ENCODE data around the gene TRIO. TPM values are rescaled to one million over a fixed set of nuclear protein-coding genes. Genes with fewer than 3 reads are reported as not detected.

TRIO gene
- total and polyA plus RNA-seq, 2 experiments from 2014 or later, result 18.5 to 78.2 TPM

DNA sequence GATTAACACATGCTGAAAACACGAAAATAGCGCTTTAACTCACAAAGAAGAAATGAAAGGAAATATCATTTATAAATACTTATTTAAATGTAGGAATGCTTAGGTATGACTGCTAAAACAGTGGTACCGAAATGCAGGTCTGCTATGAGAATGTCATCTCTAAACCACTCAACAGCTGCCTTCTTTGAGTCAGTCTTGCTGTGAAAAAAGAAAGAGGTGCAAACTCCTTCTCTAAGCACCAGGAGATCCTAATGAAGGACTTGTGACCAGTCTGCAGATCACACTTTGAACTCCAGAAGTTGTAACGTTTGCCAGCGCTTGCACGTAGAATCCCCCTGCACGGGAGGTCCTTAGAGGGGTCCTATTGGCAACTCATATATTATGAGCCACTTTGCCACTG lies 86.6 kb downstream of the TRIO start:
- Histone ChIP-seq H4K20me1 (ENCODE audit: insufficient read depth, poor library complexity, severe bottlenecking) (peaks cover 33% of the 10 kb centered on the region), H3K4me3 (no peak overlapping the region), H2AFZ (no peak overlapping the region), H3K4me2 (no peak overlapping the region), H3K9me3 (ENCODE audit: low read depth) (no peaks in the 10 kb centered on the region), H3K27me3 (no peaks in the 10 kb centered on the region), H3K9me2 (replicated peaks; ENCODE audit: insufficient read depth) (no peaks in the 10 kb centered on the region), H3K36me3 (replicated peaks; ENCODE audit: insufficient read depth, low read depth) (no peaks in the 10 kb centered on the region), H3K79me2 (peaks cover 99% of the 10 kb centered on the region), H3K4me1 (ENCODE audit: insufficient read depth) (peaks cover 5% of the 10 kb centered on the region), H3K27ac (no peak overlapping the region)
- WGBS (ENCODE audit: low lambda C conversion rate, missing lambda C conversion rate), result 89% methylated on average over 7 of the region's 7 CpGs
- TF ChIP-seq EZH2 (IDR thresholded peaks at IDR 0.05; ENCODE audit: borderline replicate concordance) (no peak), EZH2phosphoT487 (IDR thresholded peaks at IDR 0.05; ENCODE audit: low read depth, severe bottlenecking, unreplicated experiment) (no peak)
- TF ChIP-seq, protein P1, sequence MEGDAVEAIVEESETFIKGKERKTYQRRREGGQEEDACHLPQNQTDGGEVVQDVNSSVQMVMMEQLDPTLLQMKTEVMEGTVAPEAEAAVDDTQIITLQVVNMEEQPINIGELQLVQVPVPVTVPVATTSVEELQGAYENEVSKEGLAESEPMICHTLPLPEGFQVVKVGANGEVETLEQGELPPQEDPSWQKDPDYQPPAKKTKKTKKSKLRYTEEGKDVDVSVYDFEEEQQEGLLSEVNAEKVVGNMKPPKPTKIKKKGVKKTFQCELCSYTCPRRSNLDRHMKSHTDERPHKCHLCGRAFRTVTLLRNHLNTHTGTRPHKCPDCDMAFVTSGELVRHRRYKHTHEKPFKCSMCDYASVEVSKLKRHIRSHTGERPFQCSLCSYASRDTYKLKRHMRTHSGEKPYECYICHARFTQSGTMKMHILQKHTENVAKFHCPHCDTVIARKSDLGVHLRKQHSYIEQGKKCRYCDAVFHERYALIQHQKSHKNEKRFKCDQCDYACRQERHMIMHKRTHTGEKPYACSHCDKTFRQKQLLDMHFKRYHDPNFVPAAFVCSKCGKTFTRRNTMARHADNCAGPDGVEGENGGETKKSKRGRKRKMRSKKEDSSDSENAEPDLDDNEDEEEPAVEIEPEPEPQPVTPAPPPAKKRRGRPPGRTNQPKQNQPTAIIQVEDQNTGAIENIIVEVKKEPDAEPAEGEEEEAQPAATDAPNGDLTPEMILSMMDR (IDR thresholded peaks at IDR 0.05; ENCODE audit: poor library complexity), result no peak
- DNase-seq (ENCODE audit: low spot score), result no peak

DNA sequence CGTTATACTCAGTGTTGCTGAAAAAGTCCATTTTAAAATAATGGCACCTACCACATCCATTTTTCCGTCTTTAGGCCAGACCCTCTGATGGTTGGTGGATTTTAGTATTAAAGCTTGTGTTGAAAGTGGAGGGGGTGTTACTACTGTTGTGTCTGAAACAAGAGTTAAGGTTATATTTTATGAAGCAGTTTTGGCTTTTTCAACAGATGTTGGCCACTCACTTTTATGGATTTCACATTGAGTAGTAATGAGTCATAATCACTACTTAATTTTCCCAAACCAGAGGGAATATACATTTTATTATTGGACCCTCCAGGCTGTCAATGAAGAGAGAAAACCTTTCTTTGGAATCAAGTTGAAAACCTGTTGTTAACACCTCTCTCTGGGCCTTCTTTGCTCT lies 88.0 kb downstream of the TRIO start:
- Histone ChIP-seq H4K20me1 (ENCODE audit: insufficient read depth, poor library complexity, severe bottlenecking) (peaks cover 27% of the 10 kb centered on the region), H3K79me2 (peaks cover 99% of the 10 kb centered on the region), H3K9me3 (ENCODE audit: low read depth) (no peaks in the 10 kb centered on the region), H2AFZ (no peak overlapping the region), H3K4me2 (no peak overlapping the region), H3K36me3 (replicated peaks; ENCODE audit: insufficient read depth, low read depth) (no peaks in the 10 kb centered on the region), H3K4me3 (no peak overlapping the region), H3K27ac (no peak overlapping the region), H3K9me2 (replicated peaks; ENCODE audit: insufficient read depth) (no peaks in the 10 kb centered on the region), H3K27me3 (no peaks in the 10 kb centered on the region), H3K4me1 (ENCODE audit: insufficient read depth) (peaks cover 5% of the 10 kb centered on the region)
- DNase-seq (ENCODE audit: low spot score), result no peak
- TF ChIP-seq EZH2 (IDR thresholded peaks at IDR 0.05; ENCODE audit: borderline replicate concordance), result no peak
- TF ChIP-seq, protein P1 (IDR thresholded peaks at IDR 0.05; ENCODE audit: poor library complexity), result no peak
- no peak for TF ChIP-seq EZH2phosphoT487 (IDR thresholded peaks at IDR 0.05; ENCODE audit: low read depth, severe bottlenecking, unreplicated experiment)
- 81% methylated on average over 2 of the region's 2 CpGs for WGBS (ENCODE audit: low lambda C conversion rate, missing lambda C conversion rate)

DNA sequence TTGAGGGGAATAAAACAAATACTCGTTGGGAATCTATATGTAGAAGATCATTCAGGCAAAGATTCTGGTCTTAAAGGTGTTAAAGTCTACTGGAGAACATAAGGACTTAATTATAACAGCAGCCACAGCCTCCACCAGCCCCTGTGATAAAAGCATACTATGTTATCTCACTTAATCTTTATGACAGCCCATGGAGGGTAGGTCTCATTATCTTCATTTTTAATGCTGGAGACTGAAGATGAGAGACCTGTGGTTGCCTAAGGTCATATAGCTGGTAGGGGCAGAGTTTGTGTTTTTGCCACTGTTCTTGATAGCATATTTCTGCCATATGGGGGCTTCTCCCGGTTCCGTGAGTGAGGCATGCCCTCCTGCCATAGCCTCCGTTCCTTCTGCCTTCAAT lies 88.7 kb downstream of the TRIO start:
- H4K20me1 ChIP-seq (ENCODE audit: insufficient read depth, poor library complexity, severe bottlenecking), result peaks cover 28% of the 10 kb centered on the region
- no peaks in the 10 kb centered on the region for H3K9me2 ChIP-seq (replicated peaks; ENCODE audit: insufficient read depth)
- H3K9me3 ChIP-seq (ENCODE audit: low read depth), result no peaks in the 10 kb centered on the region
- no peak overlapping the region for H3K4me3 ChIP-seq
- no peak for TF ChIP-seq EZH2phosphoT487 (IDR thresholded peaks at IDR 0.05; ENCODE audit: low read depth, severe bottlenecking, unreplicated experiment)
- TF ChIP-seq, protein P1 (IDR thresholded peaks at IDR 0.05; ENCODE audit: poor library complexity), result no peak
- no peak for TF ChIP-seq EZH2 (IDR thresholded peaks at IDR 0.05; ENCODE audit: borderline replicate concordance)
- H3K79me2 ChIP-seq, result peaks cover 96% of the 10 kb centered on the region
- DNase-seq (ENCODE audit: low spot score), result no peak
- H3K4me2 ChIP-seq, result no peak overlapping the region
- 85% methylated on average over 4 of the region's 4 CpGs for WGBS (ENCODE audit: low lambda C conversion rate, missing lambda C conversion rate)
- H3K27ac ChIP-seq, result no peak overlapping the region
- no peak overlapping the region for H2AFZ ChIP-seq
- no peaks in the 10 kb centered on the region for H3K27me3 ChIP-seq
- H3K4me1 ChIP-seq (ENCODE audit: insufficient read depth), result peaks cover 5% of the 10 kb centered on the region
- H3K36me3 ChIP-seq (replicated peaks; ENCODE audit: insufficient read depth, low read depth), result no peaks in the 10 kb centered on the region

DNA sequence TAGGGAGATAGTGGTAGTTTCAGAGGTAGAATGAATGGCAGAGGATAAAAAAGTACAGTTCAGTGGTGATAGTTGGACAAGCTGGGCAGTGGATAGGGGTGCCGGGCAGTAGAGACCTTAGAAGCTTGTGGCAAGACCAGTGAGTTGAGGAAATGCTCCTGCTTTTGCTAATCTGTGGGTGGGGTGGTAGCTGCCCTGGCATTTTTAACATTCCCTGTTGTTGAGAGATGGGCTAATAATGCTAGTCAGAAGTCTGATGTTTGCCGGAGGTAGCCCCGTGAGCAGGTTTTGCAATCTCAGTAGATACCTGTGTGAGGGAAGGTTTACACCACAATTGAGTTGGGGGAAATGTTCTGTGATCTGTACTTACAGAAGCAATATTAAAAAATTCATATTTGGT lies 91.1 kb downstream of the TRIO start:
- H3K36me3 ChIP-seq (replicated peaks; ENCODE audit: insufficient read depth, low read depth), result no peaks in the 10 kb centered on the region
- H3K9me2 ChIP-seq (replicated peaks; ENCODE audit: insufficient read depth), result no peaks in the 10 kb centered on the region
- no peak overlapping the region for H2AFZ ChIP-seq
- peaks cover 5% of the 10 kb centered on the region for H3K4me1 ChIP-seq (ENCODE audit: insufficient read depth)
- no peak overlapping the region for H3K27ac ChIP-seq
- TF ChIP-seq, protein P1 (IDR thresholded peaks at IDR 0.05; ENCODE audit: poor library complexity), result no peak
- TF ChIP-seq EZH2phosphoT487 (IDR thresholded peaks at IDR 0.05; ENCODE audit: low read depth, severe bottlenecking, unreplicated experiment) (no peak), EZH2 (IDR thresholded peaks at IDR 0.05; ENCODE audit: borderline replicate concordance) (no peak)
- H3K27me3 ChIP-seq, result no peaks in the 10 kb centered on the region
- no peak overlapping the region for H3K4me2 ChIP-seq
- no peak overlapping the region for H3K4me3 ChIP-seq
- no peak for DNase-seq (ENCODE audit: low spot score)
- H3K9me3 ChIP-seq (ENCODE audit: low read depth), result no peaks in the 10 kb centered on the region
- WGBS (ENCODE audit: low lambda C conversion rate, missing lambda C conversion rate), result 66% methylated on average over 3 of the region's 3 CpGs
- peaks cover 96% of the 10 kb centered on the region for H3K79me2 ChIP-seq
- H4K20me1 ChIP-seq (ENCODE audit: insufficient read depth, poor library complexity, severe bottlenecking), result peaks cover 37% of the 10 kb centered on the region
